H1 (cell line): ENCODE measurements around the gene STK39. TPM values are rescaled to one million over a fixed set of nuclear protein-coding genes. Genes with fewer than 3 reads are reported as not detected.

Experiments
- CTCF ChIA-PET: fragments of 300-600 bp; sonication (Branson Sonifier 250); formaldehyde crosslinking; loops from one replicate; lab custom pipeline; 2021; ENCODE audit not compliant: partially characterized antibody; lab: Charles Lee
- POLR2A ChIA-PET: fragments of 300-600 bp; sonication (Branson Sonifier 250); formaldehyde crosslinking; loops from one replicate; lab custom pipeline; 2021; ENCODE audit warnings: inconsistent platforms; ENCODE audit not compliant: partially characterized antibody; lab: Charles Lee
- DNase-seq, 2 experiments: peaks; one replicate each; pipeline versions ENCODE4 v3.0.0 to v3.0.0-alpha.2; 2010 to 2022; ENCODE audit warnings: low spot score in 2 of 2, low read depth in 1 of 2, mixed read lengths in 1 of 2
- FAIRE-seq: peaks from 2 replicates; lab custom pipeline; 2011; peaks lifted over from hg19 to GRCh38; lab: Jason Lieb, UNC
- H2AFZ ChIP-seq: 2 replicates; pipeline ENCODE4 v1.8.1; 2012; ENCODE audit warnings: low read length, inconsistent platforms
- H2AK5ac ChIP-seq: 2 replicates; pipeline ENCODE4 v1.6.1; 2013; ENCODE audit warnings: low read depth, low read length
- H2BK120ac ChIP-seq: replicated peaks from 2 replicates; pipeline ENCODE3; 2013; ENCODE audit warnings: low read depth, low read length, inconsistent platforms
- H2BK12ac ChIP-seq: 2 replicates; pipeline ENCODE4 v1.6.1; 2013; ENCODE audit warnings: low read depth, low read length
- H2BK15ac ChIP-seq: 2 replicates; pipeline ENCODE4 v1.6.1; 2013; ENCODE audit warnings: low read length
- H2BK20ac ChIP-seq: 2 replicates; pipeline ENCODE4 v1.6.1; 2013; ENCODE audit warnings: low read length
- H2BK5ac ChIP-seq: 2 replicates; pipeline ENCODE4 v1.6.1; 2013; ENCODE audit warnings: low read depth, low read length
- H3K14ac ChIP-seq: 2 replicates; pipeline ENCODE4 v1.6.1; 2013; ENCODE audit warnings: inconsistent platforms; ENCODE audit not compliant: insufficient read length
- H3K18ac ChIP-seq: 2 replicates; pipeline ENCODE4 v1.6.1; 2013; ENCODE audit warnings: low read length; ENCODE audit errors: extremely low read depth
- H3K23ac ChIP-seq: 2 replicates; pipeline ENCODE4 v1.6.1; 2013; ENCODE audit warnings: inconsistent platforms; ENCODE audit not compliant: insufficient read length
- H3K23me2 ChIP-seq: 2 replicates; pipeline ENCODE4 v1.6.1; 2013; ENCODE audit warnings: low read depth, low read length
- H3K27ac ChIP-seq: 2 replicates; pipeline ENCODE4 v1.6.1; 2011; ENCODE audit warnings: low read depth, low read length, inconsistent platforms
- H3K27me3 ChIP-seq, 4 experiments: replicated peaks in 1 of 4; 1 replicate in 1 of 4; 2 replicates in 3 of 4; pipeline versions ENCODE4 v1.6.1 to v1.8.1; 2011 to 2013; ENCODE audit warnings: low read length in 3 of 4, mild to moderate bottlenecking in 3 of 4, inconsistent platforms in 2 of 4, mixed read lengths in 2 of 4, moderate library complexity in 1 of 4; ENCODE audit not compliant: control insufficient read depth in 3 of 4, insufficient read depth in 3 of 4; ENCODE audit errors: extremely low read depth in 1 of 4
- H3K36me3 ChIP-seq, 4 experiments: 2 replicates each; pipeline versions ENCODE4 v1.6.1 to v1.8.1; 2011 to 2013; ENCODE audit warnings: mild to moderate bottlenecking in 4 of 4, low read length in 3 of 4, moderate library complexity in 2 of 4, control low read depth in 1 of 4, inconsistent platforms in 1 of 4; ENCODE audit not compliant: insufficient read depth in 4 of 4, control insufficient read depth in 2 of 4
- H3K4ac ChIP-seq: replicated peaks from 2 replicates; pipeline ENCODE3; 2013; ENCODE audit warnings: low read length, low read depth, mixed read lengths, inconsistent platforms; ENCODE audit not compliant: insufficient read length
- H3K4me1 ChIP-seq, 4 experiments: replicated peaks in 1 of 4; 1 replicate in 1 of 4; 2 replicates in 3 of 4; pipeline versions ENCODE4 v1.6.1 to v1.8.1; 2011 to 2013; ENCODE audit warnings: low read length in 3 of 4, inconsistent platforms in 2 of 4, mixed read lengths in 1 of 4; ENCODE audit not compliant: insufficient read depth in 4 of 4, control insufficient read depth in 3 of 4
- H3K4me2 ChIP-seq, 2 experiments: 2 replicates each; pipeline versions ENCODE4 v1.6.1 to v1.8.1; 2011 to 2013; ENCODE audit warnings: low read depth in 2 of 2, low read length in 2 of 2, control low read depth in 1 of 2, inconsistent platforms in 1 of 2, mild to moderate bottlenecking in 1 of 2; ENCODE audit not compliant: insufficient read depth in 1 of 2
- H3K4me3 ChIP-seq, 4 experiments: fragments of 200-600, 300-600 bp in 1 of 4; sonication (generic), shearing (Covaris generic), sonication (Bioruptor Twin) in 1 of 4; 2 replicates each; pipeline versions ENCODE4 v1.5.1 to v1.8.1; 2011 to 2016; ENCODE audit warnings: low read length in 4 of 4, low read depth in 3 of 4, control low read depth in 2 of 4, inconsistent platforms in 2 of 4, mild to moderate bottlenecking in 2 of 4, mixed read lengths in 1 of 4, moderate library complexity in 1 of 4; ENCODE audit not compliant: insufficient read depth in 2 of 4; ENCODE audit errors: extremely low read depth in 1 of 4
- H3K56ac ChIP-seq: replicated peaks from 2 replicates; pipeline ENCODE3; 2013; ENCODE audit warnings: low read depth, mild to moderate bottlenecking, mixed read lengths, low read length, inconsistent platforms; ENCODE audit not compliant: insufficient read length
- H3K79me1 ChIP-seq: 2 replicates; pipeline ENCODE4 v1.6.1; 2013; ENCODE audit warnings: low read depth, low read length, control low read depth
- H3K79me2 ChIP-seq, 2 experiments: 2 replicates each; pipeline versions ENCODE4 v1.6.1 to v1.8.1; 2012 to 2013; ENCODE audit warnings: low read length in 2 of 2, mild to moderate bottlenecking in 2 of 2, inconsistent platforms in 1 of 2; ENCODE audit not compliant: insufficient read depth in 2 of 2, control insufficient read depth in 1 of 2
- H3K9ac ChIP-seq, 4 experiments: replicated peaks in 1 of 4; 1 replicate in 1 of 4; 2 replicates in 3 of 4; pipeline versions ENCODE4 v1.6.1 to v1.8.1; 2011 to 2013; ENCODE audit warnings: low read depth in 3 of 4, low read length in 3 of 4, control low read depth in 2 of 4, mild to moderate bottlenecking in 2 of 4, moderate library complexity in 2 of 4, inconsistent platforms in 1 of 4; ENCODE audit errors: extremely low read depth in 1 of 4
- H3K9me3 ChIP-seq, 2 experiments: 2 replicates each; pipeline versions ENCODE4 v1.6.1 to v1.8.1; 2012 to 2013; ENCODE audit warnings: mild to moderate bottlenecking in 2 of 2, moderate library complexity in 2 of 2, control low read depth in 1 of 2, inconsistent platforms in 1 of 2, low read depth in 1 of 2, low read length in 1 of 2, mixed read lengths in 1 of 2; ENCODE audit not compliant: insufficient read depth in 2 of 2
- H4K20me1 ChIP-seq, 2 experiments: replicated peaks in 1 of 2; 2 replicates each; pipeline versions ENCODE3 to v1.8.1; 2011 to 2013; ENCODE audit warnings: inconsistent platforms in 2 of 2, low read length in 2 of 2, mild to moderate bottlenecking in 1 of 2; ENCODE audit not compliant: insufficient read depth in 2 of 2, control insufficient read depth in 1 of 2
- H4K5ac ChIP-seq: 2 replicates; pipeline ENCODE4 v1.6.1; 2013; ENCODE audit warnings: low read length, low read depth, mixed read lengths, inconsistent platforms; ENCODE audit not compliant: insufficient read length
- H4K8ac ChIP-seq: 2 replicates; pipeline ENCODE4 v1.8.0; 2013; ENCODE audit warnings: mild to moderate bottlenecking, moderate library complexity, low read length, inconsistent platforms; ENCODE audit not compliant: insufficient read depth; ENCODE audit errors: extremely low read depth
- H4K91ac ChIP-seq: replicated peaks from 2 replicates; pipeline ENCODE3; 2013; ENCODE audit warnings: low read length, mixed read lengths, inconsistent platforms; ENCODE audit not compliant: insufficient read length
- CHD1 ChIP-seq: IDR thresholded peaks from 2 replicates; pipeline ENCODE4 v1.6.1; 2012; ENCODE audit warnings: low read depth, low read length, improper control_type of control experiment
- HDAC2 ChIP-seq, 2 experiments: fragments of 300-600 bp in 1 of 2; sonication (generic) in 1 of 2; IDR thresholded peaks; 2 replicates each; pipeline ENCODE4 v1.6.1; 2011 to 2012; ENCODE audit warnings: low read depth in 2 of 2, low read length in 2 of 2, mild to moderate bottlenecking in 2 of 2, moderate library complexity in 2 of 2, borderline replicate concordance in 1 of 2, inconsistent platforms in 1 of 2
- HDAC6 ChIP-seq: IDR thresholded peaks from one replicate; pipeline ENCODE4 v1.7.1; 2012; ENCODE audit warnings: low read depth, mild to moderate bottlenecking, inconsistent platforms, low read length, moderate library complexity
- PHF8 ChIP-seq: fragments of 200-600 bp; sonication (generic); conservative IDR thresholded peaks from 2 replicates; pipeline ENCODE4 v1.7.1; 2012; ENCODE audit warnings: low read depth, mild to moderate bottlenecking, inconsistent platforms, low read length, moderate library complexity
- POLR2A ChIP-seq, 2 experiments: IDR thresholded peaks; 1 replicate in 1 of 2; 2 replicates in 1 of 2; pipeline ENCODE4 v1.6.1; 2011; ENCODE audit warnings: low read depth in 2 of 2, low read length in 2 of 2, mild to moderate bottlenecking in 2 of 2; ENCODE audit errors: control extremely low read depth in 1 of 2
- WGBS, 2 experiments: shearing (Covaris generic) in 1 of 2; methylation state at CpG; one replicate each; pipeline versions ENCODE4 v1.1.6 to v1.1.7; 2013 to 2015; ENCODE audit warnings: low lambda C conversion rate in 2 of 2, mixed read lengths in 2 of 2, inconsistent platforms in 1 of 2, low coverage in 1 of 2, missing lambda C conversion rate in 1 of 2; ENCODE audit not compliant: insufficient replicate concordance in 2 of 2, insufficient coverage in 1 of 2, insufficient read length in 1 of 2; ENCODE audit errors: extremely low coverage in 1 of 2, missing lambda C conversion rate in 1 of 2; 5-methylcytosine and 5-hydroxymethylcytosine counted together
- polyA plus RNA-seq, 7 experiments: library from polyadenylated mRNA; depleted of rRNA in 3 of 7; stranded (reverse) in 5 of 7; unstranded in 2 of 7; fragments of >200 nt in 5 of 7; fragments of 200-250 nt in 2 of 7; gene quantifications; 1 replicate in 5 of 7; 2 replicates in 1 of 7; 4 replicates in 1 of 7; pipeline versions ENCODE4 v1.2.1 to v1.2.3, GENCODE V29; 2011 to 2013; ENCODE audit warnings: missing spikeins in 2 of 7, mixed read lengths in 2 of 7
- total RNA-seq: library from RNA; stranded (reverse); fragmentation: NEBNext Ultra II Directional; extraction: Animal tissue kit (Norgen Biotek cat#: 25700); gene quantifications from 2 replicates; pipeline ENCODE4 v1.2.1, GENCODE V29; 2021

The STK39 gene
- total and polyA plus RNA-seq, 2 of the 8 experiments (the other 6 are each of a cell fraction or from before 2014, with no cell fraction given): 13.7 to 23.8 TPM

DNA sequence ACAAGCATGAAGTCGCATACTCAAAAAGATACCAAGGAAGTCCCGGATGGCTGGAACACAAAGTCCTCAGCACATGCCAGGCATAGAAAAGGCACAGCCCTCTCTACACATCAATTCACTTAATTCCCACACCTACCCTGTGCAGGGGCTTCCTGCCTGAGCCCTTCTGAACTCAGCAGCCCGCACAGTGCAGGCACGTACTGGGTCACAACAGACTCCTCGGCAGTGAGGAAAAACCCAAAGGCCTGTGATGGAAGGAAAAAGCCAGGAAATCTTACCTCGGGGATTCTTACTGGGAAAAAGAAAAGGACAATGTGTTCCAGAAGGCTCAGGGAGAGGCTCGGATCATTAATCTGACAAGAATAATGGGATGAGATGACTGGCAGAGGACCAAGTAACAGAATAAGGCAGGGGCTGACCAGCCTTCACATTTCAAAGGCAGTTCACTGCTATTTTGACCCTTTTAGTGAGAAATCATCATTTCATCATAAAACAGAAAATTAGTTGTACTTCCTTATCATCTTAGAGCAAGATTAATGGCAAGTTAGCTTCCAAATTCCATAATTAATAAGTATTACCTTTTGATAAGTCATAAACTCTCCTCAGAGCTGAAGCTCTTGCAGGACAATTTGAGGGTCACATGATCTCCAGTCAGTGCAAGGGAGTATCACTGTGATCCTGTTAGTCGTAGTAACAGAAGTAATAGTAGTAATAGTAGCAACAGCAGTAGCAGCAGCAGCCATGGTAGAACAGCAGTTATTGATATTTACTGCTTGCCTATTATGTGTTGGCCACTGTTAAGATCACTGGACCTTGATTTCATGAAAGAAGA is 87.4 kb downstream of the STK39 start:
- H2BK20ac ChIP-seq: no peak overlapping the region
- no peak overlapping the region for H2BK15ac ChIP-seq
- H4K5ac ChIP-seq: no peak overlapping the region
- no peak overlapping the region for H3K14ac ChIP-seq
- H2AK5ac ChIP-seq: no peak overlapping the region
- H3K23ac ChIP-seq: no peak overlapping the region
- no peak overlapping the region for H3K18ac ChIP-seq
- no peak overlapping the region for H4K8ac ChIP-seq
- no peak overlapping the region for H3K4me2 ChIP-seq
- no peak overlapping the region for H3K4me3 ChIP-seq
- no peak overlapping the region for H2BK5ac ChIP-seq
- H3K9ac ChIP-seq: no peak overlapping the region
- POLR2A ChIA-PET: no interaction called here
- no peak overlapping the region for H3K4ac ChIP-seq
- H4K91ac ChIP-seq: no peak overlapping the region
- FAIRE-seq: no peak
- H2BK12ac ChIP-seq: no peak overlapping the region
- H3K23me2 ChIP-seq: no peaks in the 10 kb centered on the region
- CTCF ChIA-PET: interaction anchor here (0.7 to 7.5 kb wide), 20 partner anchors 8 to 311 kb away, joined by 3 to 36 read pairs (median 4); no protein-coding TSS in a partner anchor
- 83% methylated on average over 8 of the region's 8 CpGs; no CpG with 5 or more reads in 1 of the 2 experiments for WGBS, 2 experiments
- peaks cover 0 to 3% (median 0%) of the 10 kb centered on the region in 4 experiments; a peak in 3 of 8 replicates for H3K36me3 ChIP-seq
- DNase-seq: no peak
- H3K27me3 ChIP-seq: no peaks in the 10 kb centered on the region
- H3K9me3 ChIP-seq: no peaks in the 10 kb centered on the region
- no peak overlapping the region for H2BK120ac ChIP-seq
- no peak overlapping the region for H2AFZ ChIP-seq
- no peak overlapping the region for H3K27ac ChIP-seq
- H4K20me1 ChIP-seq: no peaks in the 10 kb centered on the region
- H3K79me1 ChIP-seq: no peaks in the 10 kb centered on the region
- H3K79me2 ChIP-seq: no peaks in the 10 kb centered on the region
- H3K4me1 ChIP-seq: no peaks in the 10 kb centered on the region
- no peak overlapping the region for H3K56ac ChIP-seq
- TF ChIP-seq PHF8 (no peak), CHD1 (no peak), HDAC6 (no peak), HDAC2 (IDR thresholded peaks at IDR 0.05; ENCODE audit: borderline replicate concordance in 1 of 2, low read depth in 2 of 2, low read length in 2 of 2) (no peak), POLR2A (IDR thresholded peaks at IDR 0.05; ENCODE audit: control extremely low read depth in 1 of 2, low read depth in 2 of 2, low read length in 2 of 2) (no peak)
